Ovary (tissue), 9 donors: ENCODE results near the gene SH3BGRL2. TPM values are rescaled to one million over a fixed set of nuclear protein-coding genes. Genes with fewer than 3 reads are reported as not detected.

ENCODE experiments used
- DNase-seq, 5 donors: peaks; one replicate each; pipeline ENCODE4 v3.0.0-alpha.2; 2019 to 2020
- H3K27ac ChIP-seq, 2 donors: fragments of 200-600 bp; one replicate each; pipeline versions ENCODE4 v1.5.1 to v1.8.0; 2019 to 2022
- H3K27me3 ChIP-seq: fragments of 200-600 bp; one replicate; pipeline ENCODE4 v1.8.0; 2022
- H3K36me3 ChIP-seq: fragments of 200-600 bp; sonication (generic); one replicate; pipeline ENCODE4 v1.5.1; 2019
- H3K4me1 ChIP-seq: one replicate; pipeline ENCODE4 v1.8.1; 2013; ENCODE audit warnings: mild to moderate bottlenecking, moderate library complexity; ENCODE audit not compliant: insufficient read depth
- H3K4me3 ChIP-seq: fragments of 200-600 bp; sonication (generic); one replicate; pipeline ENCODE4 v1.5.1; 2017
- H3K9me3 ChIP-seq, 2 donors: fragments of 200-600 bp in 1 of 2; sonication (generic) in 1 of 2; one replicate each; pipeline versions ENCODE4 v1.5.1 to v1.8.1; 2013 to 2019; ENCODE audit warnings: mild to moderate bottlenecking in 1 of 2, moderate library complexity in 1 of 2
- CTCF ChIP-seq, 3 donors: fragments of 450-650 bp in 2 of 3; fragments of 200-600 bp in 1 of 3; IDR thresholded peaks; one replicate each; pipeline versions ENCODE4 v1.5.1 to v1.8.0; 2016 to 2022; ENCODE audit warnings: antibody characterized with exemption in 3 of 3, mild to moderate bottlenecking in 1 of 3
- EP300 ChIP-seq: sonication (generic); formaldehyde crosslinking; IDR thresholded peaks from one replicate; pipeline ENCODE4 v1.6.1; 2017; ENCODE audit warnings: antibody characterized with exemption
- POLR2A ChIP-seq: fragments of 450-650 bp; IDR thresholded peaks from one replicate; pipeline ENCODE4 v1.6.1; 2017; ENCODE audit warnings: antibody characterized with exemption, mild to moderate bottlenecking, moderate library complexity
- WGBS, 3 donors: extraction: QIAGEN DNeasy Blood & Tissue Kit in 1 of 3; methylation state at CpG; one replicate each; pipeline versions ENCODE4 v1.1.5 to v1.1.7; 2013 to 2017; 5-methylcytosine and 5-hydroxymethylcytosine counted together
- intact Hi-C, 4 donors: fragments of 100-400 bp; cut with DNase I; formaldehyde crosslinking; loops; one replicate each; pipeline versions ENCODE4 v1.11.0 to v1.15.1; 2022 to 2023
- polyA plus RNA-seq, 2 donors: library from polyadenylated mRNA; stranded (reverse); fragments of 200-250 nt in 1 of 2; fragments of 350-450 nt in 1 of 2; fragmentation: Illumina TruSeq in 1 of 2; extraction: RNeasy Lipid Tissue Mini Kit (QIAGEN cat#74804) in 1 of 2; gene quantifications; one replicate each; pipeline ENCODE4 v1.2.3, GENCODE V29; 2013 to 2014
- total RNA-seq, 7 donors: library from RNA; depleted of rRNA in 2 of 7; stranded (reverse); fragments of >200 nt in 2 of 7; fragmentation: NEBNext Ultra II Directional in 3 of 7; extraction: Animal tissue kit (Norgen Biotek cat#: 25700) in 3 of 7; gene quantifications; one replicate each; pipeline versions ENCODE4 v1.1.0 to v1.2.4, GENCODE V29; 2016 to 2023
- donor health status: DM: no; HTN: no; CAD: no; lungs with moderate emphysema.
- donor health status: DM: no; HTN: no; CAD: no.
- donor health status: Bipolar disorder and iron deficiency.
- donor health status: DM: yes; HTN: yes; CAD: no.
- donor health status: DM: no; HTN: no; CAD: no.
- donor health status: DM: yes; HTN: yes; CAD: no.

Gene SH3BGRL2
- total and polyA plus RNA-seq, 9 donors = 3.8 to 19.0 (median 8.1) TPM

GRCh38 chr6:79621579-79621978 lies 9.6 kb upstream of the SH3BGRL2 start:
- Histone ChIP-seq H3K9me3 (no peaks in the 10 kb centered on the region), H3K36me3 (no peaks in the 10 kb centered on the region), H3K4me3 (no peak overlapping the region), H3K4me1 (no peaks in the 10 kb centered on the region), H3K27ac (no peak overlapping the region), H3K27me3 (no peaks in the 10 kb centered on the region)
- no peak for DNase-seq
- intact Hi-C loops = no loop called here
- TF ChIP-seq POLR2A (no peak), CTCF (IDR thresholded peaks at IDR 0.05) (no peak), EP300 (no peak)
- 79 to 81% (median 80%) methylated on average over 2 of the region's 2 CpGs for WGBS, 3 donors

GRCh38 chr6:79622364-79622763 lies 8.8 kb upstream of the SH3BGRL2 start:
- TF ChIP-seq POLR2A (no peak), EP300 (no peak), CTCF (IDR thresholded peaks at IDR 0.05) (no peak)
- H3K27me3 ChIP-seq = no peaks in the 10 kb centered on the region
- intact Hi-C loops = no loop called here
- no peak overlapping the region for H3K27ac ChIP-seq
- H3K36me3 ChIP-seq = no peaks in the 10 kb centered on the region
- H3K9me3 ChIP-seq = no peaks in the 10 kb centered on the region
- WGBS, 3 donors = 90 to 97% (median 93%) methylated on average over 1 of the region's 1 CpG
- H3K4me3 ChIP-seq = no peak overlapping the region
- no peak for DNase-seq
- H3K4me1 ChIP-seq = no peaks in the 10 kb centered on the region

- WGBS, 3 donors = 94 to 95% (median 95%) methylated on average over 5 of the region's 5 CpGs
- Histone ChIP-seq H3K27ac (no peak overlapping the region), H3K36me3 (no peaks in the 10 kb centered on the region), H3K27me3 (no peaks in the 10 kb centered on the region), H3K4me1 (no peaks in the 10 kb centered on the region), H3K4me3 (no peak overlapping the region), H3K9me3 (no peaks in the 10 kb centered on the region)
- intact Hi-C loops = no loop called here
- no peak for DNase-seq
- TF ChIP-seq POLR2A (no peak), CTCF (IDR thresholded peaks at IDR 0.05) (no peak), EP300 (no peak)
Measured at GRCh38 chr6:79623106-79623505, 8.0 kb upstream of the SH3BGRL2 start.

- Histone ChIP-seq H3K27me3 (no peaks in the 10 kb centered on the region), H3K4me3 (no peak overlapping the region), H3K4me1 (peaks cover 1% of the 10 kb centered on the region), H3K9me3 (no peaks in the 10 kb centered on the region), H3K36me3 (no peaks in the 10 kb centered on the region), H3K27ac (no peak overlapping the region)
- no peak for DNase-seq
- TF ChIP-seq EP300 (no peak), POLR2A (no peak), CTCF (IDR thresholded peaks at IDR 0.05) (no peak)
- intact Hi-C loops = no loop called here
Measured at GRCh38 chr6:79625746-79626145, 5.4 kb upstream of the SH3BGRL2 start.

- Histone ChIP-seq H3K4me3 (no peak overlapping the region), H3K9me3 (no peaks in the 10 kb centered on the region), H3K4me1 (peaks cover 4% of the 10 kb centered on the region), H3K27ac (no peak overlapping the region), H3K36me3 (no peaks in the 10 kb centered on the region), H3K27me3 (no peaks in the 10 kb centered on the region)
- no peak for DNase-seq
- intact Hi-C loops = no loop called here
- TF ChIP-seq CTCF (IDR thresholded peaks at IDR 0.05) = no peak
- TF ChIP-seq EP300 = no peak
- WGBS, 3 donors = 84 to 93% (median 87%) methylated on average over 3 of the region's 3 CpGs
Measured at GRCh38 chr6:79626811-79627210, 4.3 kb upstream of the SH3BGRL2 start.
